GM18873 (cell line): ENCODE results near the gene PCDH9.

Experiments used
- ATAC-seq: cut with Tn5 transposase; IDR thresholded peaks from one replicate; pipeline ENCODE4 v1.9.1; 2021; ENCODE audit warnings: mild to moderate bottlenecking, moderate library complexity, moderate number of reproducible peaks; ENCODE audit not compliant: unreplicated experiment, low FRiP score

Gene PCDH9

GRCh38 chr13:67167420-67167819, 62.7 kb downstream of the PCDH9 start:
- ATAC-seq: no peak

GRCh38 chr13:67161176-67161575, 69.0 kb downstream of the PCDH9 start:
- ATAC-seq: no peak

- ATAC-seq: no peak
Observed at GRCh38 chr13:67158903-67159302, 71.2 kb downstream of the PCDH9 start.

- ATAC-seq: no peak
Observed at GRCh38 chr13:67156723-67157060, 73.4 kb downstream of the PCDH9 start.

- no peak for ATAC-seq
Observed at GRCh38 chr13:67155898-67156722, 74.0 kb downstream of the PCDH9 start.

- ATAC-seq: no peak
Observed at GRCh38 chr13:67152085-67152484, 78.1 kb downstream of the PCDH9 start.

GRCh38 chr13:67151652-67152051, 78.5 kb downstream of the PCDH9 start:
- no peak for ATAC-seq

- no peak for ATAC-seq
Observed at GRCh38 chr13:67150608-67151007, 79.5 kb downstream of the PCDH9 start.

GRCh38 chr13:67148161-67148571, 82.0 kb downstream of the PCDH9 start:
- ATAC-seq: no peak

- no peak for ATAC-seq
Observed at GRCh38 chr13:67147342-67148133, 82.6 kb downstream of the PCDH9 start.

- ATAC-seq: no peak
Observed at GRCh38 chr13:67146523-67147130, 83.5 kb downstream of the PCDH9 start.

- no peak for ATAC-seq
Observed at GRCh38 chr13:67145950-67146349, 84.2 kb downstream of the PCDH9 start.

GRCh38 chr13:67143544-67144115, 86.5 kb downstream of the PCDH9 start:
- ATAC-seq: no peak

GRCh38 chr13:67140006-67140405, 90.1 kb downstream of the PCDH9 start:
- ATAC-seq: no peak

GRCh38 chr13:67139551-67139950, 90.6 kb downstream of the PCDH9 start:
- ATAC-seq: no peak

- no peak for ATAC-seq
Observed at GRCh38 chr13:67138970-67139369, 91.2 kb downstream of the PCDH9 start.

GRCh38 chr13:67137044-67137735, 92.9 kb downstream of the PCDH9 start:
- no peak for ATAC-seq

GRCh38 chr13:67136157-67136556, 94.0 kb downstream of the PCDH9 start:
- ATAC-seq: no peak

GRCh38 chr13:67135356-67135755, 94.8 kb downstream of the PCDH9 start:
- no peak for ATAC-seq

GRCh38 chr13:67134417-67135129, 95.6 kb downstream of the PCDH9 start:
- ATAC-seq: no peak
